ENCODE measurements around the gene IFIH1.

GRCh38 chr2:162301877-162302276, 16.6 kb downstream of the IFIH1 start:
- TF ChIP-seq CTCF (IDR thresholded peaks at IDR 0.05; ENCODE audit: extremely low read depth in 1 of 2, insufficient read depth in 1 of 2, low read depth in 1 of 2, low read length in 2 of 2) (no peak), EZH2 (IDR thresholded peaks at IDR 0.05; ENCODE audit: borderline replicate concordance, low read depth, low read length, severe bottlenecking) (no peak), POLR2A (IDR thresholded peaks at IDR 0.05; ENCODE audit: low read depth, low read length) (no peak), POLR2AphosphoS5 (IDR thresholded peaks at IDR 0.05; ENCODE audit: insufficient read depth, low read depth, low read length) (no peak), MAX (IDR thresholded peaks at IDR 0.05; ENCODE audit: insufficient read depth, insufficient read length) (no peak)

Measured in endothelial cell of umbilical vein (primary cell).